ENCODE measurements around the gene ANGPTL4.
"Not testable (repeated sequence)": the region's sequence is repeated elsewhere in the genome, so short reads cannot be mapped to it uniquely, and the experiment has no call there.

ANGPTL4 gene

DNA sequence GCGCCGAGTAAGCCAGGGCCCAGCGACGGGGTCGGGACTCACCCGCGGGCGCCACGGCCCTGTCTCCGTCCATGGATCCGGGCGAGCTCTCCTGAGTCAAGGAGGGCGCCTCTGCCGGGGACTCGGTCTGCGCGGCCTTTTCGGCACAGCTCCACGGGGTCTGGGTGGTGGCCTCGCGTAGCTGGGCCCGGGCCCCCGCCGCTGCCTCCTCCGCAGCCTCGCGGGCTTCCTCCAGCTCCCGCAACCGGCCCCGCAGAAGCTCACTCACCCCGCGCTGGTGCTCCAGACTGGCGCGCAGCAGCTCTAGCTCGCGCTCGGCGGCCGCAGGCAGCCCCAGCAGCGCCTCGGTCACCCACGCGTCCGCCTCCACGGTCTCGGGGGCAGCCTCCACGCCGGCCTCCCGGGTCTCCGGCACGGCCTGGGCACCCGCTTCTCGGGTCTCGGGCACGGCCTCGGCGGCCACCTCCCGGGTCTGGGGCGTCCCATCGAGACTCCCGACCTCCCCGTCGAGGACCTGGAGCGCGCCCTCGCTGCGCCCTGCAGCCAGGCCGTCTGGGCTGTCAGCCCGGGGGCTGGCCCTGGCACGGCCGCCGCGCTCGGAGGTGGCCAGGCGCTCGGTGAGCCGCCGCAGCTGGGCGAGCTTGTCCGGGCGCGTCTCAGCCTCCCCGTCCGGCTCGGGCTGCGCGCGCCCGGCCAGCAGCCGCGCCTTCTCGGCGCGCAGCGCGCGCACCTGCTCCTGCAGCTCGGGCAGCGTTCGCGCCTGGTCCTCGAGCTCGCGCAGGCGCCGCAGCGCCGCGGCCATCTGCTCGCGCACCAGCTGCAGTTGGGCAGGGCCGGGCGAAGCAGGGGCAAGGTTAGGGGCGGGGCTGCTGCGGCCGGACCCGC is 29.3 kb upstream of the ANGPTL4 start:
- DNase-seq (ENCODE audit: low read depth in 2 of 2): no peak

DNA sequence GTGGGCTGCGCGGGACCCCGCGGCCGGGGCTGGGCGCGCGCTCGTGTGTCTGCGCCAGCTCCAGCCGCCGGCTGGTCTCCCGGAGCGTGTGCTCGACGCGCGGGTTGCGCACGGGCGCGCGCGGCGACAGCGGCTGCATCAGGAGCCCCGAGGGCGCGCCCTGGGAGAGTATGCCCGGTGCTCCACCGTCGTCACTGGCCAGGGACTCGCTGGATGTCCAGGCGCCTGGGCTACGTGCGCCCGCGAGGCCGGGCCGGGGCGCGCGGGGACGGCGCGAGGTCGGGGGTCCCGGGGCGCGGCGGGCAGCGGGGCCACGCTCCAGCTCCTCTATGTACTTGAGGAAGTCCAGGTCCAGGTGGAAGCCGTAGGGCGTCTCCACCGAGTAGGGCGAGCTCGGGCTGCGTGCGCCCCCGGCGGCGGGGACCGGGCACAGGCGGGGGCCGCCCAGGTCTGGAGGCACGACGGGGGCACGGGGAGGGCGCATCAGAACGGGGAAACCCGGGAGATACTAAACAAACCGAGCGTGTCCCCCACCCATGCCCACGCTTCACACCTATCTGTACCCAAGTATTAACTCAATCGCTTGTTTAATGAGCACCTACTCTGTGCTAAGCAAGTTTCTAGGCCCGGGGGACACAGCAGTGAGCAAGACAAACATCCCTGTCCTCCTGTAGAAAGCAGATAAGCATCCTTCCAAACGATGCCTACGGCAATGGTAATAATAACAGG is 28.4 kb upstream of the ANGPTL4 start:
- DNase-seq (ENCODE audit: low read depth in 2 of 2): no peak

DNA sequence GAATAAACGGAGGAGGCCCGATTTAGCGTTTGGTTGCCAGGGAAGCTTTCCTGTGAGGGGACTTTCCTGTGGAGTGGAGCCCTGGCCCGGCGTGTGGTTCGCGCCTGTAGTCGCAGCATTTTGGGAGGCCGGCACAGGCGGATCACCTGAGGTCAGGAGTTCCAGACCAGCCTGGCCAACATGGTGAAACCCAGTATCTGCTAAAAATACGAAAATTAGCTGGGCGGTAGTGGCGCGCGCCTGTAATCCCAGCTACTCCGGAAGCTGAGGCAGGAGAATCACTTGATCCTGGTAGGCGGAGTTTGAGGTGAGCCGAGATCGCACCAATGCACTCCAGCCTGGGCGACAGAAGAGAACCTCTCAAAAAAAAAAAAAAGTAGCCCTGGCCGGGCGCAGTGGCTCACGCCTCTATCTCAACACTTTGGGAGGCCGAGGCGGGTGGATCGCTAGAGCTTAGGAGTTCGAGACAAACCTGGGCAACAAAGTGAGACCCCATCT is 27.8 kb upstream of the ANGPTL4 start:
- DNase-seq (ENCODE audit: low read depth in 2 of 2): no peak

DNA sequence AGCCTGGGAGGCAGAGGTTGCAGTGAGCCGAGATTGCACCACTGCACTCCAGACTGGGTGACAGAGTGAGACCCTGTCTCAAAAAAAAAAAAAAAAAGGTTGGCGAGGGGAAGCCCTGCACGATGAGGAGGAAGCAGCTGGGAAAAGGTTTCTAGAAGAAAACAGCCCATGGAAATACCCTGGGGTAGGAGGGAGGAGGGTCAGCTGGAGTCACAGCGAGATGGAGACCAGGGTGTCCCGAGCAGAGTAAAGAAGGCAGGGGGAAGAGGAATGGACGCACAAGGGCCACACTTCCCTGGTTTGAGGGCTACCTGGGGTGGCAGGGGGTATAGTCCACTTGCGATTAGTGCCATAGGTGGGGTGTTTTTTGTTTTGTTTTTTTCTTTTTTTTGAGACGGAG is 27.3 kb upstream of the ANGPTL4 start:
- no peak for DNase-seq (ENCODE audit: low read depth in 2 of 2)

DNA sequence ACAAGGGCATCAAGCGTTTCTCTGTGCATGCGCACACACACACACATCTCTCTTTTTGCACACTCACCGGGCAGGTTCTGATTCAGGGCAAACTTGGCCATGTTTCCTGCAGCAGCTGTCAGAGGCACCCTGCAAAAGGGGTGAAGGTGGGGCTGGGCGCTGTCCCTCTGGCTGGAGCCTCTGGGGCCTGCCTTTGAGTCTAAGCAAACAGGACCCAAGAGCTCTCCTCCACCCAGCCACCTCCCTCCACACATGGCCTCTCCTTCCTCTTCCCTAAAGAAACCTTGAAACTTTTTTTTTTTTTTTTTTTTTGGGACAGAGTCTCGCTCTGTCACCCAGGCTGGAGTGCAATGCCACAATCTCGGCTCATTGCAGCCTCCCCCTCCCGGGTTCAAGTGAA is 26.2 kb upstream of the ANGPTL4 start:
- DNase-seq (ENCODE audit: low read depth in 2 of 2): no peak

DNA sequence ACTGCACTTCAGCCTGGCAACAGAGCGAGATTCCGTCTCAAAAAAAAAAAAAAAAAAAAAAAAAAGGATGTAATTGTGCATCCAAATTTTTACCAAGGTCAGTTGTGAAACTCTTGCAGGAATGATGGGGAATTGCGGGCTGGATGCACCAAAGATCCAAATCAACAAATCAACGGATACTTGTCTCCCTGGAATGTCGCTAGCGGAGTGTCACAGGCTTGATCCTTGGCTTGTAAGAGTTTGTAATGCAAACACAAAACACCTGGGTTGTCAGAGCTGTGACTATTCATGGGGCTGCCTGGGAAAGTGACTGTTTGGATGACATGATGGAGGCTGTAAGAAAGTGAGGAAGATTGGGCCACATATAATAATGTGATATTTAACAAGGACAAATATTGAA is 25.1 kb upstream of the ANGPTL4 start:
- no peak for DNase-seq (ENCODE audit: low read depth in 2 of 2)

DNA sequence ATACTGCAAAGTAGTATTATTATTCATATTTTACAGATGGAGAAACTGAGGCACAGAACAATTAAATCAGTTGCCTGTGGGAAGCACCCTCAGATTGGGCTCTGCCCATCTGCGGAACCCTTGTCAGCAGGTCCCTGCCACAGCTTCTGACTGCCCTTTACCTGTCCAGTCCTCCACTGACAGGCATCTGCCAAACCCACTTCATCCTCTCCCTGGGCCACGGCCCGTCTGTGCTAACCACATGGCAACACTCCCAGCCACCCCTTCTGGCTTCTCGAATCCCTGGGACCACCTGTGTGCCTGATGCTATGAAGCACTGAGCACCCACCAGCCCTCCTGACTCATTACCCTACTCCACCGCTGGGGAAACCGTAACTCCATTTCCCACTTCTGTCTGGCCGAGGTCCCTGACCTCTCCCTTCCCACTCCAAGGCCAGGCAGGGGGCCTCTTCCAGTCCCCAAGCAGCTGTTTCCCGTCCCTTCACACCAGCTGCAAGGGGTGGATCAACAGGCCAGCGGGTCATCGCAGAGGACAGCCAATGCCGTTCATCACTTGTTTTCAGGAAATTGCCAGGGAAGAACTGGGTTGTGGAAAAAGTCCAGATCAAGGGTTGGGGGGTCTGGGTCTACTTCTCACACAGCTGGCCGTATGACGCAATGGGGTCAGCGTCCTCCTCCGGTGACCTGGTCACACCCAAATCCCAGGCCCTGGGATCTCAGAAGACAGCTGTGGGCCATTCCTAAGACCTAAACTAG is 23.4 kb upstream of the ANGPTL4 start:
- DNase-seq (ENCODE audit: low read depth in 2 of 2): no peak

DNA sequence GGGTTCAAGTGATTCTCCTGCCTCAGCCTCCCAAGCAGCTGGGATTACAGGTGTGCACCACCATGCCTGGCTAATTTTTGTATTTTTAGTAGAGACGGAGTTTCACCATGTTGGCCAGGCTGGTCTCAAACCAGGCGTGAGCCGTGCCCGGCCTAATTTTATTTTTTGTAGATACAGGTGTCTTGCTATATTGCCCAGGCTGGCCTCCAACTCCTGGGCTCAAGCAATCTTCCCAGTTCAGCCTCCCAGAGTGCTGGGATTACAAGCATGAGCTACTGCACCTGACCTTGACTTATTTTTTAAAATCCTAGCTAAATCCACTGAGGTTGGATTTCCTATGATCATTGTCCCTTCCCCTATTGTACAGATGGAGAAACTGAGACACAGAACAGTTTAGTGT is 22.5 kb upstream of the ANGPTL4 start:
- DNase-seq (ENCODE audit: low read depth in 2 of 2): not testable (repeated sequence)

DNA sequence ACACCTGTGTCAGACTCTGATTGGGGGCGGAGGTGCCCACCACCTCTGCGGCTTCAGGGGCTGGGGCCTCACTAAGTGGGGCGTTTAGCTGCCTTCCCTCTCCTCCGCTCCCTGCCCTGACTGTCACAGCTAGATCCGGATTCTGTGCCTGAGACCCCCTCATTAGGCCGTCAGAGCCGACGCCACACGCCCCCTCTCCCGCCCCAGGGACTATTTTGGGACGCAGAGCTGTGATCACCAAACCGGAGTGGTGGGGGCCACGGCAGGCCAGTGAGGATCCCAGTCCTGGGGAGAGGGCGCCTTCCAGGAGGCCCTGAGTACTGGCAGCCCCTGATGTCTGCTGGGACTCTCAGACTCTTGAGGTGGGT is 21.7 kb upstream of the ANGPTL4 start:
- DNase-seq (ENCODE audit: low read depth in 2 of 2): no peak

DNA sequence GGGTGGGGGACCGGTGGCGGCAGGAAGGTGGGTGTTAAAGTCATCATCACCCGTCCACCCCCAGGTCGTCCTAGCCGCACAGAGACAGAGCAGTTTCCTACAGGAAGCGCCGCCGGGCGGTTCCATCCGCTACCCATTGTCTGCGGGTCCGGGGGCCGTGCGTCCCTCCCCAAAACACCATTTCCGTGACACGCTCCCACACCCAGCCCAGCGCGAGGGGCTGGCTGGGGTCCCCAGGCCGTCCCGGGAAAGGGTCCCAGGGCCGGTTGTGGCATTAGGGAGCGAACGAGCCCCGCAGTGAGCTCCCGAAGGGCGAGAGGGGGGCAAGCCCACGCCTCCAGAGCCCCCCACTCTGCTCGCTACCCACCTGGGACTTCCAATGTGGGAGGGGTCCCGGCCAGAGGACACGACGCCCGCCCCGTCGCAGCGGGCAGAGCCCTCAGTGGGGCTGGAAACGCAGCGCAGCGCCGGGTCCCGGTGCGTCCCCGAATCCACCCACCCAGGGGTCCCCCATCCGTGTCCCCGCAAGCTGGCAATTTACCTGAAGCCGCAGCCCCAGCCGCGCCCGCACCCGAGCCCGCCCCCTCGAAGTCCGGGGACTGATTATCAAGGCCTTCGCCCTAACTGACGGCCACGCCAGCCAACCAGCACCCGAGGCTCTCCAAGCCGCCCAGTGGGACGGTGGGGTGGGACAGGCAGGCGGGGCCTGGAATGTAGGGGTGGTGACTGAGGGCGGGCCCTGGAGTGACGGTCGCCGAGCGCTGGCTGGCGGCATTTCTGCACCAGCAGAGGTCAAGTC is 21.1 kb upstream of the ANGPTL4 start, which contains the start of gene KANK3:
Gene KANK3, minus strand, starts transcription at position 579 of the 799 bp plus-strand sequence. CDS start 5,434 bp downstream, outside the sequence.
- DNase-seq (ENCODE audit: low read depth in 2 of 2): peak; percentile 81 to 94

DNA sequence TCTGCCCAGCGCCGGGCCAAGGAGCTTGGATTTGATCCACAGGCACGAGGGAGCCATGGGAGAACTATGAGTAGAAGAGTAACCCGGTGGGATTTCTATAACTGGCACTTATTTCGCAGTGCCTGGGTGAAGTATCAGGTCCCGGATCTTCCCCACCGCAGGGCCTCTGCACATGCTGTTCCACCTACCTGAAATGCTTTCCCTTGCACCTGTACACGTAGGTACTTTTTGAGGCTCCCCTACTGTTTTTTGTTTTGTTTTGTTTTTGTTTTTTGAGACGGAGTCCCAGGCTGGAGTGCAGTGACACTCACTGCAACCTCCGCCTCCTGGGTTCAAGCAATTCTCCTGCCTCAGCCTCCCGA is 20.5 kb upstream of the ANGPTL4 start:
- DNase-seq (ENCODE audit: low read depth in 2 of 2): no peak

DNA sequence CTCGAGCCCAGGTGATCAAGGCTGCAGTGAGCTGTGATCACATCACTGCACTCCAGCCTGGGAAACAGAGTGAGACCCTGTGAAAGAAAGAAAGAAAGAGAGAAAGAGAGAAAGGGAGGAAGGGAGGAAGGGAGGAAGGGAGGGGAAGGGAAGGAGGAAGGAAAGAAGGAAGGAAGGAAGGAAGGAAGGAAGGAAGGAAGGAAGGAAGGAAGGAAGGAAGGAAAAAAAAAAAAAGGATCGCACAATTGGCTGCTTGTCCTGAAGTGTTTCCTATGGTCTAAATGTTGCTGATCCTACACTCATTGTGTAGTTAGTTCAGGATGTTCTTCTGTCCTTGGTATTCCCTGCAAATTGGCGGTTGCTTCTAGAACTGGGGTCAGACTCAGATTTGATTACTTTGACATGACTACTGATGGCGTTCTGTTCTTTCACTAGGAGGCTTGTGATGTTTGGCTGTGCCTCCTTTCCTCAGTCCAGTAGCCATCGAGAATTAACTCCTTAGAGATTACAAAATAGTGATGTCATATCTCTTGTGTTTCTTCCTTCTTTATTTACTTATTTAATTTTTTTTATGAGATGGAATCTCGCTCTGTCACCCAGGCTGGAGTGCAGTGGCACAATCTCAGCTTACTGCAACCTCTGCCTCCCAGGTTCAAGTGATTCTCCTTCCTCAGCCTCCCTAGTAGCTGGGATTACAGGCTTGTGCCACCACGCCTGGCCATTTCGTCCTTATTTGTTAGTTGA is 14.2 kb upstream of the ANGPTL4 start:
- not testable (repeated sequence) for DNase-seq (ENCODE audit: low read depth in 2 of 2)

DNA sequence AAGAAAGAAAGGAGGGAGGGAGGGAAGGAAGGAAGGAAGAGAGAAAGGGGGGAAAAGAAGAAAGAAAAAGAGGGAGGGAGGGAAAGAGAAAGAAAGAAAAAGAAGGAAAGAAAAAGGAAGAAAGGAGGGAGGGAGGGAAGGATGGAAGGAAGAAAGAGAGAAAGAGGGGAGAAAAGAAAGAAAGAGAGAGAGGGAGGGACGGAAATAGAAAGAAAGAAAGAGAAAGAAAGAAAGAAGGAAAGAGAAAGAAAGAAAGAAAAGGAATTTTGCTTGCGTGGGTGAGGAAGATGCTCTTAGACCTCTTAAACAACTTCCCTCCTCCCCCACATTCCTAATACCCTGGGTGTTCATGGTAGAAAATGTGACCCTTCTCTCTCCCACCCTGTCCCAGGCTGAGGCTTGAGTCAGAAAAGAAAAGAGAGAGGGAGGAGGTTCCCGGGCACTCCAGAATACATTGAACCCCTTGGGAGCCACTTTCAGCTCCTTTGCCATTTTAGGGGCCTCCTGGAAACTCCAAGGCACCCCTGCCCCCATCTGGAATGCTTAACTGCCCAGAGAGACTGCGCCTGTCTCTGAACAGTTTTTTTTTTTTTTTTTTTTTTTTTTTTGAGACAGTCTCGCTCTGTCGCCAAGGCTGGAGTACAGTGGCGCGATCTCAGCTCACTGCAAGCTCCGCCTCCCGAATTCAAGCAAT is 11.7 kb upstream of the ANGPTL4 start:
- no peak for DNase-seq (ENCODE audit: low read depth in 2 of 2)

DNA sequence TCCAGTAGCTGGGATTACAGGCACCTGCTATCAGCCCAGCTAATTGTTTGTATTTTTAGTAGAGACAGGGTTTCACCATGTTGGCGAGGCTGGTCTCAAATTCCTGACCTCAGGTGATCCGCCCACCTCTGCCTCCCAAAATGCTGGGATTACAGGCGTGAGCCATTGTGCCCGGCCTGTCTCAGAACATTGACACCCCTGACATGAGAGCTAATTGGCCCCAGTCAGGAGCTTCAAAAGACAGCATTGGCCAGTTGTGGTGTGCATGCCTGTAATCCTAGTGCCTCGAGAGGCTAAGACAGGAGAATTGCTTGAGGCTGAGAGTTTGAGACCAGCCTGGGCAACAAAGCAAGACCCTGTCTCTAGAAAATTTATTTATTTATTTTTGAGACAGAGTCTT is 11.1 kb upstream of the ANGPTL4 start:
- not testable (repeated sequence) for DNase-seq (ENCODE audit: low read depth in 2 of 2)

DNA sequence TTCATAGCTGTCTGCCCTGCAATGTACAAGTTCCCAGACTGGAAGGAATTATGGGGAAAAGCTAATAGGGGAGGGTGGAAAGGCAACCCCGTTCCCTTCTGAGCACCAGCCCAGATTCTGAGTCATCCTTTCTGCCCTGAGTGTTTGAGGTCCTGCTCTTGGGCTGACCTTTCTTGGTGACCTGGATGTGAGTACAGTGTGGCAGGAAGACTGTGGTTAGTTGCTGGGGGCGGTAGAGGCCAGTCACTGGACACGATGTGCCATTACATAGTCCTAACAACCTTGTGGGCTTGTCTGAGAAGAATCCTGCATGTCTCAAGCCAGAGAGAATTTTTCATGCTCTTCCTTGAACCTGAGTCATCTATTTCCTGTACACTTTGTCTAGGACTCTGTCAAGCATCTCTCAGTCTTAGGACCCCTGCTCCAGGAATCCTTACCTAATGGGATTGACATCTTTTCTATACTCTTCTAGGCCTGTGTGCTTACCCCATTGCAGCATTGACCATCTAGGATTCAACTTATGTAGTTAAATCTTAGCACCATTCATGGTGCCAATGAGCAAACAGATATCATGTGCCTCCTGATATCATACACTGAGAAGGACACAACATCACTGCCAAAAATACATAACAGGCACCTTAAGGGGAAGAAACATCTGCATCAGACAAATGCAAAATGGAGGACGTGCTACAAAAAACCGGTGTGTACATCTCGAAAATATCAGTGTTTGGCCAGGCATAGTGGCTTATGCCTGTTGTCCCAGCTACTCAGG is 8.1 kb upstream of the ANGPTL4 start:
- no peak for DNase-seq (ENCODE audit: low read depth in 2 of 2)

DNA sequence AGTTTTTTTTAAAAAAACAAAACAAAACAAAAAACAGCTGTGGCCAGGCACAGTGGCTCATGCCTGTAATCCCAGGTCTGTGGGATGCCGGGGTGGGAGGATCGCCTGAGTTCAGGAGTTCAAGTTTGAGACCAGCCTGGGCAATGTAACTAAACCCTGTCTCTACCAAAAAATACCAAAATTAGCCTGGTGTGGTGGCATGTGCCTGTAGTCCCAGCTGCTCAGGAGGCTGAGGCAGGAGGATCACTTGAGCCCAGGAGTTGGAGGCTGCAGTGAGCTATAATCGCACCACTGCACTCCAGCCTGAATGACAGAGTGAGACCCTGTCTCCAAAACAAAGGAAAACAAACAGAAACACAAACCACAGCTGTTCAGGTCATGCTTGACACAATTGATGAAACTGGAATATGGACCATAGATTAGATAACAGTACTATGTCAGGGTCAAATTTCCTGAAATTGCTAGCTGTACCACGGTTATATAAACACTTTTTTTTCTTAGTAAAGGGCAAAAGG is 6.9 kb upstream of the ANGPTL4 start:
- no peak for DNase-seq (ENCODE audit: low read depth in 2 of 2)

DNA sequence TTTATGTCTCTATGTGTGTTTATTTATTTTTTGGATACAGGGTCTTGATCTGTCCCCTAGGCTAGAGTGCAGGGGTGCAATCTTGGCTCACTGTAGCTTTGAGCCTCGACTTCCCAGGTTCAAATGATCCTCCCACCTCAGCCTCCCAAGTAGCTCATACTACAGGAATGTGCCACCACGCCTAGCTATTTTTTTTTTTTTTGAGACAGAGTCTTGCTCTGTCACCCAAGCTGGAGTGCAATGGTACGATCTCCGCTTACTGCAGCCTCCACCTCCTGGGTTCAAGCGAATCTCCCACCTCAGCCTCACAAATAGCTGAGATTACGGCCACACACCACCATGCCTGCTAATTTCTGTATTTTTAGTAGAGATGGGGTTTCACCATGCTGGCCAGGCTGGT is 5.0 kb upstream of the ANGPTL4 start:
- DNase-seq (ENCODE audit: low read depth in 2 of 2): no peak

DNA sequence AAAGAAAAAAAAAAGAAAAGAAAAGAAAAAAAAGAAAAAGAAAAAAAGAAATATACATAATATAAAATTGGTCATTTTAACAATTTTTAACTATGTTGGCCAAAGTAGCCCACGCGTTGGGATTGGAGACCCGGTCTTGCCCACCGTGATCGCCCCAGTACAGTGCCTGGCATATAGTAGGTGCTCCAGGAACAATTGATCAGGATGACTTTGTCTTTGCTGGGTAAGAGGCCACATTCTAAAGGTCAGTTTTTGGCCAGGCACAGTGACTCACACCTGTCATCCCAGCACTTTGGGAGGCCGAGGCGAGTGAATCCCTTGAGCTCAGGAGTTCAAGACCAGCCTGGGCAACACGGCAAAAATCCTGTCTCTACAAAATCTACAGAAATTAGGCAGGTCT is 3.8 kb upstream of the ANGPTL4 start:
- no peak for DNase-seq (ENCODE audit: low read depth in 2 of 2)
